Measurements from ENCODE around the gene TMED7. TPM values are rescaled to one million over a fixed set of nuclear protein-coding genes. Genes with fewer than 3 reads are reported as not detected.

The TMED7 gene
- total and polyA plus RNA-seq, 2 of the 8 experiments (the other 6 are each of a cell fraction or from before 2014, with no cell fraction given) = 43.8 to 75.2 TPM

DNA sequence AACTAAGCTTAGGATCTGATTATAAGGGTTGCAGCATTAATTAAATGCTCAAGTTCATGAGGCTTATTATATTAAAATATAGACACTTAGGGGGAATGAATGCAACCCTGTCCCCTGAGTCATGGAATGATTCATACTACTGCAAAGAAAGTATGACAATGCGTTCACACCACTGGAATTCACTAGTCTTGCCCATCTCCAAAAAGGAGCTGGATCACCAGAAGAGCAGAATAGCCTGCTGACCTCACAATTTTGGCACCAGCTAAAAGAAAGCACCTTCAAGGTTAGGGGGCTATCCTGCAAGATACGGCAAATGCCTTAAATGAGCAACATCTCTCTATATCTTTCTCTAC is 32.0 kb upstream of the TMED7 start:
- no peaks in the 10 kb centered on the region for H3K36me3 ChIP-seq (ENCODE audit: control insufficient read depth in 2 of 4, insufficient read depth in 4 of 4, low read length in 3 of 4)
- no peak overlapping the region for H2BK120ac ChIP-seq (replicated peaks; ENCODE audit: low read depth, low read length)
- DNase-seq (ENCODE audit: low read depth in 1 of 2, low spot score in 2 of 2) = no peak
- no peak overlapping the region for H2BK15ac ChIP-seq (ENCODE audit: low read length)
- H3K79me1 ChIP-seq (ENCODE audit: low read depth, low read length) = no peaks in the 10 kb centered on the region
- H3K23me2 ChIP-seq (ENCODE audit: low read depth, low read length) = no peaks in the 10 kb centered on the region
- ChIA-PET POLR2A (ENCODE audit: partially characterized antibody) (interaction anchor here (0.7 kb wide), 1 partner anchor 11 kb away, joined by 4 read pairs; no protein-coding TSS in a partner anchor), CTCF (ENCODE audit: partially characterized antibody) (no interaction called here)
- H3K4me2 ChIP-seq (ENCODE audit: insufficient read depth in 1 of 2, low read depth in 2 of 2, low read length in 2 of 2) = no peak overlapping the region
- 86% methylated on average over 2 of the region's 2 CpGs; no CpG with 5 or more reads in 1 of the 2 experiments for WGBS, 2 experiments (ENCODE audit: extremely low coverage in 1 of 2, insufficient coverage in 1 of 2, insufficient read length in 1 of 2, insufficient replicate concordance in 2 of 2, low coverage in 1 of 2, low lambda C conversion rate in 2 of 2, missing lambda C conversion rate in 1 of 2)
- no peaks in the 10 kb centered on the region for H3K79me2 ChIP-seq (ENCODE audit: control insufficient read depth in 1 of 2, insufficient read depth in 2 of 2, low read length in 2 of 2)
- H3K23ac ChIP-seq (ENCODE audit: insufficient read length) = no peak overlapping the region
- H2BK5ac ChIP-seq (ENCODE audit: low read depth, low read length) = no peak overlapping the region
- no peak overlapping the region for H3K27ac ChIP-seq (ENCODE audit: low read depth, low read length)
- H4K91ac ChIP-seq (replicated peaks; ENCODE audit: insufficient read length, low read length) = no peak overlapping the region
- no peak overlapping the region for H2AK5ac ChIP-seq (ENCODE audit: low read depth, low read length)
- H3K18ac ChIP-seq (ENCODE audit: extremely low read depth, low read length) = no peak overlapping the region
- no peaks in the 10 kb centered on the region for H4K20me1 ChIP-seq (replicated peaks in 1 of 2; ENCODE audit: control insufficient read depth in 1 of 2, insufficient read depth in 2 of 2, low read length in 2 of 2)
- no peak overlapping the region for H4K5ac ChIP-seq (ENCODE audit: insufficient read length, low read depth, low read length)
- no peak overlapping the region for H2BK12ac ChIP-seq (ENCODE audit: low read depth, low read length)
- H3K56ac ChIP-seq (replicated peaks; ENCODE audit: insufficient read length, low read depth, low read length) = no peak overlapping the region
- no peaks in the 10 kb centered on the region for H3K9me3 ChIP-seq (ENCODE audit: insufficient read depth in 2 of 2, low read depth in 1 of 2, low read length in 1 of 2)
- H3K9ac ChIP-seq (replicated peaks in 1 of 4; ENCODE audit: extremely low read depth in 1 of 4, low read depth in 3 of 4, low read length in 3 of 4) = no peak overlapping the region
- no peaks in the 10 kb centered on the region for H3K27me3 ChIP-seq (replicated peaks in 1 of 4; ENCODE audit: control insufficient read depth in 3 of 4, extremely low read depth in 1 of 4, insufficient read depth in 3 of 4, low read length in 3 of 4)
- H3K4me1 ChIP-seq (replicated peaks in 1 of 4; ENCODE audit: control insufficient read depth in 3 of 4, insufficient read depth in 4 of 4, low read length in 3 of 4) = no peaks in the 10 kb centered on the region
- H3K14ac ChIP-seq (ENCODE audit: insufficient read length) = no peak overlapping the region
- no peak overlapping the region for H3K4me3 ChIP-seq (ENCODE audit: extremely low read depth in 1 of 4, insufficient read depth in 2 of 4, low read depth in 3 of 4, low read length in 4 of 4)
- no peak for FAIRE-seq
- no peak overlapping the region for H3K4ac ChIP-seq (replicated peaks; ENCODE audit: insufficient read length, low read depth, low read length)
- H4K8ac ChIP-seq (ENCODE audit: extremely low read depth, insufficient read depth, low read length) = no peak overlapping the region
- no peak overlapping the region for H2BK20ac ChIP-seq (ENCODE audit: low read length)
- peak overlapping the region; percentile 16; the same call in 1 of the 2 replicates for H2AFZ ChIP-seq (ENCODE audit: low read length)
- TF ChIP-seq RBBP5 (IDR thresholded peaks at IDR 0.05; ENCODE audit: borderline replicate concordance, low read depth, low read length) = no peak
- no peak for TF ChIP-seq JUND (IDR thresholded peaks at IDR 0.05; ENCODE audit: low read length)
- no peak for TF ChIP-seq CREB1 (IDR thresholded peaks at IDR 0.05)
- TF ChIP-seq CTBP2 (IDR thresholded peaks at IDR 0.05; ENCODE audit: borderline replicate concordance, insufficient read depth, insufficient read length, low read length) = no peak
- no peak for TF ChIP-seq MAFK (IDR thresholded peaks at IDR 0.05; ENCODE audit: low read depth, low read length)
- TF ChIP-seq POLR2AphosphoS5 (IDR thresholded peaks at IDR 0.05; ENCODE audit: low read depth, low read length) = no peak
- no peak for TF ChIP-seq RXRA (IDR thresholded peaks at IDR 0.05; ENCODE audit: insufficient read depth, low read depth, low read length)
- TF ChIP-seq, protein P1, sequence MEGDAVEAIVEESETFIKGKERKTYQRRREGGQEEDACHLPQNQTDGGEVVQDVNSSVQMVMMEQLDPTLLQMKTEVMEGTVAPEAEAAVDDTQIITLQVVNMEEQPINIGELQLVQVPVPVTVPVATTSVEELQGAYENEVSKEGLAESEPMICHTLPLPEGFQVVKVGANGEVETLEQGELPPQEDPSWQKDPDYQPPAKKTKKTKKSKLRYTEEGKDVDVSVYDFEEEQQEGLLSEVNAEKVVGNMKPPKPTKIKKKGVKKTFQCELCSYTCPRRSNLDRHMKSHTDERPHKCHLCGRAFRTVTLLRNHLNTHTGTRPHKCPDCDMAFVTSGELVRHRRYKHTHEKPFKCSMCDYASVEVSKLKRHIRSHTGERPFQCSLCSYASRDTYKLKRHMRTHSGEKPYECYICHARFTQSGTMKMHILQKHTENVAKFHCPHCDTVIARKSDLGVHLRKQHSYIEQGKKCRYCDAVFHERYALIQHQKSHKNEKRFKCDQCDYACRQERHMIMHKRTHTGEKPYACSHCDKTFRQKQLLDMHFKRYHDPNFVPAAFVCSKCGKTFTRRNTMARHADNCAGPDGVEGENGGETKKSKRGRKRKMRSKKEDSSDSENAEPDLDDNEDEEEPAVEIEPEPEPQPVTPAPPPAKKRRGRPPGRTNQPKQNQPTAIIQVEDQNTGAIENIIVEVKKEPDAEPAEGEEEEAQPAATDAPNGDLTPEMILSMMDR (IDR thresholded peaks at IDR 0.05; ENCODE audit: control extremely low read depth in 1 of 3, insufficient read depth in 1 of 3, low read depth in 1 of 3, low read length in 3 of 3) = no peak
- TF ChIP-seq SRF (IDR thresholded peaks at IDR 0.05; ENCODE audit: low read depth, low read length) = no peak
- no peak for TF ChIP-seq SP4 (IDR thresholded peaks at IDR 0.05; ENCODE audit: low read length)
- no peak for TF ChIP-seq CBX5 (IDR thresholded peaks at IDR 0.05; ENCODE audit: low read depth, low read length)
- TF ChIP-seq POLR2A (IDR thresholded peaks at IDR 0.05; ENCODE audit: control extremely low read depth in 1 of 2, low read depth in 2 of 2, low read length in 2 of 2) = no peak
- no peak for TF ChIP-seq RAD21 (IDR thresholded peaks at IDR 0.05 in 1 of 2, conservative IDR thresholded peaks at IDR 0.05 in 1 of 2; ENCODE audit: low read depth in 2 of 2, low read length in 2 of 2)
